Measurements from ENCODE around the gene RNASET2.
"Not testable (repeated sequence)": the region's sequence is repeated elsewhere in the genome, so short reads cannot be mapped to it uniquely, and the experiment has no call there.

The RNASET2 gene

DNA sequence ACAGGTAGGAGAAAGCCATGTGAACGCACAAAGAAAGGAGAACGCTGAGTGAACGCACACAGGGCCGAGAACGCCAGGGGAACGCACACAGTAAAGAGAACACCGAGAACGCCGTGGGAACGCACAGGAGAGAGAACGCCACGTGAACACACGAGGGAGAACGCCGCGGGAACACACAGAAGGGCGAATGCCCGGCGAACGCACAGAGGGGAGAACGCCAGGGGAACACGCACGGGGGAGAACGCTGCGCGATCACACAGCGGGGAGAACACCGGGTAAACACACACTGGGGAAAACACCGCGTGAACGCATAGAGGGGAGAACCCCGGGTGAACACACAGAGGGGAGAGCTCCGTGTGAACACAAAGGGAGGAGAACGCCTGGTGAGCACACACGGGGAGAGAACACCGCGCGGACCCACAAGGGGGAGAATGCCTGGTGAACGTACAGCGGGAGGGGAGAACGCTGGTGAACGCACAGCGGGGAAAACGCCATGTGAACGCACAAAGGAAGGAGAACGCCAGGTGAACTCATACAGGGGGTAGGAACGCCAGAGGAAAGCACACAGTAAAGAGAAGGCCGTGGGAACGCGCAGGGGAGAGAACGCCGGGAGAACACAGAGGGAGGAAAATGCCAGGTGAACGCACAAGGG is 55.3 kb downstream of the RNASET2 start:
- H3K9ac ChIP-seq (ENCODE audit: low read length) = no peak overlapping the region
- no peak overlapping the region for H2AFZ ChIP-seq (ENCODE audit: low read length)
- no peak for TF ChIP-seq EZH2 (IDR thresholded peaks at IDR 0.05; ENCODE audit: borderline replicate concordance, low read length)
- TF ChIP-seq, protein P1, sequence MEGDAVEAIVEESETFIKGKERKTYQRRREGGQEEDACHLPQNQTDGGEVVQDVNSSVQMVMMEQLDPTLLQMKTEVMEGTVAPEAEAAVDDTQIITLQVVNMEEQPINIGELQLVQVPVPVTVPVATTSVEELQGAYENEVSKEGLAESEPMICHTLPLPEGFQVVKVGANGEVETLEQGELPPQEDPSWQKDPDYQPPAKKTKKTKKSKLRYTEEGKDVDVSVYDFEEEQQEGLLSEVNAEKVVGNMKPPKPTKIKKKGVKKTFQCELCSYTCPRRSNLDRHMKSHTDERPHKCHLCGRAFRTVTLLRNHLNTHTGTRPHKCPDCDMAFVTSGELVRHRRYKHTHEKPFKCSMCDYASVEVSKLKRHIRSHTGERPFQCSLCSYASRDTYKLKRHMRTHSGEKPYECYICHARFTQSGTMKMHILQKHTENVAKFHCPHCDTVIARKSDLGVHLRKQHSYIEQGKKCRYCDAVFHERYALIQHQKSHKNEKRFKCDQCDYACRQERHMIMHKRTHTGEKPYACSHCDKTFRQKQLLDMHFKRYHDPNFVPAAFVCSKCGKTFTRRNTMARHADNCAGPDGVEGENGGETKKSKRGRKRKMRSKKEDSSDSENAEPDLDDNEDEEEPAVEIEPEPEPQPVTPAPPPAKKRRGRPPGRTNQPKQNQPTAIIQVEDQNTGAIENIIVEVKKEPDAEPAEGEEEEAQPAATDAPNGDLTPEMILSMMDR (IDR thresholded peaks at IDR 0.05; ENCODE audit: low read length) = no peak
- H3K4me1 ChIP-seq (ENCODE audit: insufficient read depth, low read length, severe bottlenecking) = peaks cover 8% of the 10 kb centered on the region
- no peaks in the 10 kb centered on the region for H3K9me2 ChIP-seq (ENCODE audit: low read depth, low read length)
- no peak overlapping the region for H3K4me3 ChIP-seq (ENCODE audit: low read depth, low read length, poor library complexity, severe bottlenecking)
- no peaks in the 10 kb centered on the region for H3K27me3 ChIP-seq (ENCODE audit: insufficient read depth, low read length)
- no peak overlapping the region for H3K4me2 ChIP-seq (ENCODE audit: low read length)
- no peak overlapping the region for H3K27ac ChIP-seq (ENCODE audit: low read depth, low read length, poor library complexity, severe bottlenecking)
- H3K9me3 ChIP-seq (ENCODE audit: low read length) = no peaks in the 10 kb centered on the region
- H4K20me1 ChIP-seq (ENCODE audit: insufficient read depth, low read length) = no peaks in the 10 kb centered on the region
- no peaks in the 10 kb centered on the region for H3K79me2 ChIP-seq (ENCODE audit: insufficient read depth, low read length)
- H3K36me3 ChIP-seq (ENCODE audit: insufficient read depth, low read length) = no peaks in the 10 kb centered on the region
- no peaks in the 10 kb centered on the region for H3F3A ChIP-seq (ENCODE audit: insufficient read depth, low read length)

- Histone ChIP-seq H3K9me3 (ENCODE audit: low read length) (no peaks in the 10 kb centered on the region), H3K79me2 (ENCODE audit: insufficient read depth, low read length) (no peaks in the 10 kb centered on the region), H3K4me2 (ENCODE audit: low read length) (no peak overlapping the region), H3K36me3 (ENCODE audit: insufficient read depth, low read length) (no peaks in the 10 kb centered on the region), H3K27ac (ENCODE audit: low read depth, low read length, poor library complexity, severe bottlenecking) (no peak overlapping the region), H3K9me2 (ENCODE audit: low read depth, low read length) (no peaks in the 10 kb centered on the region), H3K9ac (ENCODE audit: low read length) (no peak overlapping the region), H4K20me1 (ENCODE audit: insufficient read depth, low read length) (no peaks in the 10 kb centered on the region), H3K4me1 (ENCODE audit: insufficient read depth, low read length, severe bottlenecking) (peaks cover 8% of the 10 kb centered on the region), H3K4me3 (ENCODE audit: low read depth, low read length, poor library complexity, severe bottlenecking) (no peak overlapping the region), H3F3A (ENCODE audit: insufficient read depth, low read length) (no peaks in the 10 kb centered on the region), H2AFZ (ENCODE audit: low read length) (no peak overlapping the region), H3K27me3 (ENCODE audit: insufficient read depth, low read length) (no peaks in the 10 kb centered on the region)
- TF ChIP-seq EZH2 (IDR thresholded peaks at IDR 0.05; ENCODE audit: borderline replicate concordance, low read length) = no peak
- TF ChIP-seq, protein P1 (IDR thresholded peaks at IDR 0.05; ENCODE audit: low read length) = no peak
These were observed 56.1 kb downstream of the RNASET2 start for GRCh38 chr6:166900130-166900708.

DNA sequence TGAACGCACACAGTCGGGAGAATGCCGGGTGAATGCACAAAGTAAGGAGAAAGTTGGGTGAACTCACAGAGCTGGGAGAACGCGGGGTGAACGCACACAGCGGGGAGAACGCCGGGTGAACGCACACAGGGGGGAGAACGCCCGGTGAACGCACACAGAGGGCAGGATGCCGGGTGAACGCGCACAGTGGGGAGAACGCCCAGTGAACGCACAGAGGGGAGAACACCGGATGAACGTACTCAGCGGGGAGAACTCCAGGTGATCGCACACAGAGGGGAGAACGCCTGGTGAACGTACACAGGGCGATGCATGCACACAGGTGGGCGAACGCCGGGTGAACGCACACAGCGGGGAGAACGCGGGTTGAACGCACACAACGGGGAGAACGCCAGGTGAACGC is 57.4 kb downstream of the RNASET2 start:
- Histone ChIP-seq H4K20me1 (ENCODE audit: insufficient read depth, low read length) (no peaks in the 10 kb centered on the region), H3K27ac (ENCODE audit: low read depth, low read length, poor library complexity, severe bottlenecking) (no peak overlapping the region), H3F3A (ENCODE audit: insufficient read depth, low read length) (no peaks in the 10 kb centered on the region), H3K27me3 (ENCODE audit: insufficient read depth, low read length) (no peaks in the 10 kb centered on the region), H3K79me2 (ENCODE audit: insufficient read depth, low read length) (no peaks in the 10 kb centered on the region), H3K4me1 (ENCODE audit: insufficient read depth, low read length, severe bottlenecking) (peaks cover 2% of the 10 kb centered on the region), H3K4me3 (ENCODE audit: low read depth, low read length, poor library complexity, severe bottlenecking) (no peak overlapping the region), H2AFZ (ENCODE audit: low read length) (no peak overlapping the region), H3K36me3 (ENCODE audit: insufficient read depth, low read length) (no peaks in the 10 kb centered on the region), H3K4me2 (ENCODE audit: low read length) (no peak overlapping the region), H3K9me3 (ENCODE audit: low read length) (no peaks in the 10 kb centered on the region), H3K9me2 (ENCODE audit: low read depth, low read length) (no peaks in the 10 kb centered on the region), H3K9ac (ENCODE audit: low read length) (no peak overlapping the region)
- no peak for TF ChIP-seq EZH2 (IDR thresholded peaks at IDR 0.05; ENCODE audit: borderline replicate concordance, low read length)
- TF ChIP-seq, protein P1 (IDR thresholded peaks at IDR 0.05; ENCODE audit: low read length) = no peak

DNA sequence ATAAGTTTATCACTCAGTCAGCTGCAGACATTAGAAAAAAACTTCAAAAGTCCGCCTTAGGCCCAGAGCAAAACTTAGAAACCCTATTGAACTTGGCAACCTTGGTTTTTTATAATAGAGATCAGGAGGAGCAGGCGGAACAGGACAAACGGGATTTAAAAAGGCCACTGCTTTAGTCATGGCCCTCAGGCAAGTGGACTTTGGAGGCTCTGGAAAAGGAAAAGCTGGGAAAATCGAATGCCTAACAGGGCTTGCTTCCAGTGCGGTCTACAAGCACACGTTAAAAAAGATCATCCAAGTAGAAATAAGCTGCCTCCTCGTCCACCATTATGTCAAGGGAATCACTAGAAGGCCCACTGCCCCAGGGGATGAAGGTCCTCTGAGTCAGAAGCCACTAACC is 61.7 kb downstream of the RNASET2 start:
- not testable (repeated sequence) for H2AFZ ChIP-seq (ENCODE audit: low read length); H4K20me1 ChIP-seq (ENCODE audit: insufficient read depth, low read length); H3K4me1 ChIP-seq (ENCODE audit: insufficient read depth, low read length, severe bottlenecking); H3K27ac ChIP-seq (ENCODE audit: low read depth, low read length, poor library complexity, severe bottlenecking); H3K79me2 ChIP-seq (ENCODE audit: insufficient read depth, low read length); H3K36me3 ChIP-seq (ENCODE audit: insufficient read depth, low read length); H3K4me2 ChIP-seq (ENCODE audit: low read length); H3K9me2 ChIP-seq (ENCODE audit: low read depth, low read length); H3K4me3 ChIP-seq (ENCODE audit: low read depth, low read length, poor library complexity, severe bottlenecking); H3K9ac ChIP-seq (ENCODE audit: low read length); H3K9me3 ChIP-seq (ENCODE audit: low read length); H3K27me3 ChIP-seq (ENCODE audit: insufficient read depth, low read length); H3F3A ChIP-seq (ENCODE audit: insufficient read depth, low read length)

- H3K27me3 ChIP-seq (ENCODE audit: insufficient read depth, low read length); H3K4me1 ChIP-seq (ENCODE audit: insufficient read depth, low read length, severe bottlenecking); H3K9me3 ChIP-seq (ENCODE audit: low read length); H2AFZ ChIP-seq (ENCODE audit: low read length); H3K79me2 ChIP-seq (ENCODE audit: insufficient read depth, low read length); H3F3A ChIP-seq (ENCODE audit: insufficient read depth, low read length); H3K9ac ChIP-seq (ENCODE audit: low read length); H3K4me2 ChIP-seq (ENCODE audit: low read length); H3K4me3 ChIP-seq (ENCODE audit: low read depth, low read length, poor library complexity, severe bottlenecking); H3K36me3 ChIP-seq (ENCODE audit: insufficient read depth, low read length); H4K20me1 ChIP-seq (ENCODE audit: insufficient read depth, low read length); H3K27ac ChIP-seq (ENCODE audit: low read depth, low read length, poor library complexity, severe bottlenecking); H3K9me2 ChIP-seq (ENCODE audit: low read depth, low read length): not testable (repeated sequence)
These were observed 63.9 kb downstream of the RNASET2 start for GRCh38 chr6:166892472-166892871.

All from OCI-LY1 (cell line).